GM08714 (cell line): ENCODE results near the gene DHRS7B.
A peak's percentile ranks its signal among the peaks of the same experiment; 100 is the strongest.
"Not testable (repeated sequence)": the region's sequence is repeated elsewhere in the genome, so short reads cannot be mapped to it uniquely, and the experiment has no call there.

Experiments used
- H3K4me3 ChIP-seq: fragments of 200-500 bp; sonication (Bioruptor generic); 2 replicates; pipeline ENCODE4 v1.5.1; 2014; ENCODE audit warnings: mild to moderate bottlenecking, low read length, inconsistent platforms
- ZNF274 ChIP-seq: IDR thresholded peaks from 2 replicates; pipeline ENCODE4 v1.6.1; 2012; ENCODE audit warnings: mild to moderate bottlenecking, low read depth, low read length

Gene DHRS7B

GRCh38 chr17:21126645-21127508 is at the start of gene DHRS7B:
DHRS7B (plus strand) TSS chr17:21126964; CDS start chr17:21126972, 8 bp downstream.
- H3K4me3 ChIP-seq = peak within 1 kb of the TSS; percentile 82
- TF ChIP-seq ZNF274 = no peak

- TF ChIP-seq ZNF274 = no peak
- no peak overlapping the region for H3K4me3 ChIP-seq
Measured at GRCh38 chr17:21077281-21077680, 49.5 kb upstream of the DHRS7B start.

- no peak overlapping the region for H3K4me3 ChIP-seq
Measured at GRCh38 chr17:21078016-21078780, 48.6 kb upstream of the DHRS7B start.

GRCh38 chr17:21079196-21079595 is 47.6 kb upstream of the DHRS7B start:
- H3K4me3 ChIP-seq = no peak overlapping the region
- no peak for TF ChIP-seq ZNF274

More at GRCh38 chr17:21078016-21078780, 48.6 kb upstream of the DHRS7B start:
- TF ChIP-seq ZNF274 = no peak

- H3K4me3 ChIP-seq = no peak overlapping the region
- TF ChIP-seq ZNF274 = no peak
Measured at GRCh38 chr17:21082001-21082436, 44.7 kb upstream of the DHRS7B start.

GRCh38 chr17:21085280-21085679 is 41.5 kb upstream of the DHRS7B start:
- H3K4me3 ChIP-seq = not testable (repeated sequence)

GRCh38 chr17:21085707-21086106 is 41.1 kb upstream of the DHRS7B start:
- TF ChIP-seq ZNF274 = no peak
- no peak overlapping the region for H3K4me3 ChIP-seq

- TF ChIP-seq ZNF274 = no peak
- no peak overlapping the region for H3K4me3 ChIP-seq
Measured at GRCh38 chr17:21089145-21089544, 37.6 kb upstream of the DHRS7B start.

GRCh38 chr17:21089933-21090901 is 36.5 kb upstream of the DHRS7B start:
- TF ChIP-seq ZNF274 = no peak
- H3K4me3 ChIP-seq = no peak overlapping the region

- H3K4me3 ChIP-seq = no peak overlapping the region
- TF ChIP-seq ZNF274 = no peak
Measured at GRCh38 chr17:21090902-21091618, 35.7 kb upstream of the DHRS7B start.

- TF ChIP-seq ZNF274 = no peak
Measured at GRCh38 chr17:21094298-21094704, 32.5 kb upstream of the DHRS7B start.

GRCh38 chr17:21095735-21096134 is 31.0 kb upstream of the DHRS7B start:
- H3K4me3 ChIP-seq = no peak overlapping the region
- no peak for TF ChIP-seq ZNF274

More at GRCh38 chr17:21094298-21094704, 32.5 kb upstream of the DHRS7B start:
- H3K4me3 ChIP-seq = no peak overlapping the region

- TF ChIP-seq ZNF274 = no peak
- no peak overlapping the region for H3K4me3 ChIP-seq
Measured at GRCh38 chr17:21096874-21097273, 29.9 kb upstream of the DHRS7B start.
